ENCODE measurements around the gene BHLHE23. TPM values are rescaled to one million over a fixed set of nuclear protein-coding genes. Genes with fewer than 3 reads are reported as not detected.

The BHLHE23 gene
- total RNA-seq: not detected

- Histone ChIP-seq H3K4me1 (no peaks in the 10 kb centered on the region), H3K4me3 (no peak within 1 kb of the TSS), H3K9ac (ENCODE audit: low read depth in 2 of 2, low read length in 2 of 2) (no peak within 1 kb of the TSS), H3K36me3 (no peaks in the 10 kb centered on the region), H3K27ac (no peak within 1 kb of the TSS), H3K9me3 (no peaks in the 10 kb centered on the region), H3K27me3 (peaks cover 86% of the 10 kb centered on the region)
- no peak for TF ChIP-seq CTCF (IDR thresholded peaks at IDR 0.05)
- intact Hi-C loops (cut with DNase I): no loop called here
- DNase-seq: no peak
Observed at GRCh38 chr20:63006540-63007359, at the start of gene BHLHE23. Gene BHLHE23 (minus strand): TSS chr20:63006964. CDS start chr20:63006774, 190 bp downstream.

- intact Hi-C loops (cut with DNase I): loop anchor here (2.0 kb wide), 1 partner anchor 123 kb away; no protein-coding TSS in a partner anchor
Observed at GRCh38 chr20:63055575-63056235, 48.9 kb upstream of the BHLHE23 start.

DNA sequence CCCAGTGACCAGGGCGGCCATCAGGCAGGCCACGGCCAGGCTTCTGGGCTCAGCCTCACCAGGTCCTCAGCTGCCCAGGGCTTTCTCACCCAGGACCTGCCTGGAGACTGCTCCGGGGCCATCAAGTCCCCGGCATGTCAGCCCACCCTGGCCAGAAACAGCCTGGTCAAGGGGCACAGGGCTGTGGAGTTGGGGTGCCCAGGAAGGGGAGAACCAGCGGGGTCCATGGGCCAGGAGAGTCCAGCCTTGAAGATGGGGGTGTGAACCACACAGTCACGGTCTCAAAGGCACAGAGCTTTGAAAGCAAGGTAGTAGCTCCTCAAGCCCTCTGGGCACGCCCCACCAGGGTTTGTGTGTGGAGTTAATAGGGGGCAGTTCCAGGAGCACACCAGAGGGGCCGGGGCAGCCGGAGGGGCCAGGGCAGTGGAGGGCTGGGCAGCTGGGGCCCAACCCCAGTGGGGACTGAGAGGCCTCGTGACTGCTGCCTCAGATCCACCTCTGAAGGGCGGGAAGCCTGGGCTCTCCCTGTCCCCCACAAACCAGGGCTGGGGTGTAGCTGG is 48.0 kb upstream of the BHLHE23 start:
- TF ChIP-seq CTCF (IDR thresholded peaks at IDR 0.05): no peak
- H3K27me3 ChIP-seq: no peaks in the 10 kb centered on the region
- H3K9ac ChIP-seq (ENCODE audit: low read depth in 2 of 2, low read length in 2 of 2): no peak overlapping the region
- H3K9me3 ChIP-seq: no peaks in the 10 kb centered on the region
- H3K36me3 ChIP-seq: no peaks in the 10 kb centered on the region
- DNase-seq: no peak
- intact Hi-C loops (cut with DNase I): no loop called here
- H3K4me1 ChIP-seq: no peaks in the 10 kb centered on the region
- no peak overlapping the region for H3K4me3 ChIP-seq
- H3K27ac ChIP-seq: no peak overlapping the region

More at GRCh38 chr20:63055575-63056235, 48.9 kb upstream of the BHLHE23 start:
- Histone ChIP-seq H3K9me3 (no peaks in the 10 kb centered on the region), H3K9ac (ENCODE audit: low read depth in 2 of 2, low read length in 2 of 2) (no peak overlapping the region), H3K4me3 (no peak overlapping the region), H3K27me3 (no peaks in the 10 kb centered on the region), H3K27ac (no peak overlapping the region), H3K36me3 (no peaks in the 10 kb centered on the region), H3K4me1 (no peaks in the 10 kb centered on the region)
- no peak for TF ChIP-seq CTCF (IDR thresholded peaks at IDR 0.05)
- DNase-seq: no peak

- no peak for DNase-seq
- Histone ChIP-seq H3K9ac (ENCODE audit: low read depth in 2 of 2, low read length in 2 of 2) (no peak overlapping the region), H3K4me1 (no peaks in the 10 kb centered on the region), H3K9me3 (no peaks in the 10 kb centered on the region), H3K4me3 (no peak overlapping the region), H3K36me3 (no peaks in the 10 kb centered on the region), H3K27me3 (no peaks in the 10 kb centered on the region), H3K27ac (no peak overlapping the region)
- no peak for TF ChIP-seq CTCF (IDR thresholded peaks at IDR 0.05)
- intact Hi-C loops (cut with DNase I): no loop called here
Observed at GRCh38 chr20:63054103-63054474, 47.3 kb upstream of the BHLHE23 start.

DNA sequence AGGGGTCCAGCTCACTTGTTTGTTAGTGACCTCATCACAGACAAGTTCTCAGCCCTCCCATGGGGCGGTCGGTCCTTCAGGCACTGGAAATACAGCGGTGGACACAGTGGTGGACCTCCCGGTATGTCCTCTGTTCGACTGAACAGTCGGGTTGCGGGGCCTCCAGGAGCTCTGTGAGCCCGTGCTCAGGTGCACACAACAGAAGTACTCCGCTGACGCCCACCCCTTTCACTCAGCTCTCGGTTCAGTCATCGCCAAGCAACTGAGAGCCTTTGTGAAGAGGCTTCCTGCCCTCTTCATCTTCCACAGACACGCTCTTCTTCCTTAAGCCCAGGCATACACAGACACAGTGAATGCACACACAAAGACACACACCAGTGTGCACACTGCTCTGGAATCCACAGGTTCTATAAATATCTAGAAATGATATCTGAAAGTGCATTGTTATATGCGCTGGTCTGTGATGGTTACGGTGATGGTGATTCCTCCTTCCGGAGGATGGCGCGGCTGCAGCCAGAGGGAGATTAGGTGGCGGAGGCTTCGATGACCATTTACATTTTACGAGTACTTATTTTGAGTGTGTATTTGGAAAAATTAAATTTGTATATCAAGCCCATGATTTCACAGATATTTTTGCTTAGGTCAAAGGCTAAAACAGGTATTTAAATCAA is 46.8 kb upstream of the BHLHE23 start:
- Histone ChIP-seq H3K4me1 (no peaks in the 10 kb centered on the region), H3K27me3 (no peaks in the 10 kb centered on the region), H3K36me3 (no peaks in the 10 kb centered on the region), H3K9me3 (no peaks in the 10 kb centered on the region), H3K27ac (no peak overlapping the region), H3K4me3 (no peak overlapping the region), H3K9ac (ENCODE audit: low read depth in 2 of 2, low read length in 2 of 2) (no peak overlapping the region)
- intact Hi-C loops (cut with DNase I): no loop called here
- DNase-seq: no peak
- no peak for TF ChIP-seq CTCF (IDR thresholded peaks at IDR 0.05)
